ENCODE measurements around the gene FAM98C. TPM values are rescaled to one million over a fixed set of nuclear protein-coding genes. Genes with fewer than 3 reads are reported as not detected.
A peak's percentile ranks its signal among the peaks of the same experiment; 100 is the strongest.
"Not testable (repeated sequence)": the region's sequence is repeated elsewhere in the genome, so short reads cannot be mapped to it uniquely, and the experiment has no call there.

FAM98C gene
- total and polyA plus RNA-seq, 9 donors: 7.8 to 23.7 (median 18.8) TPM

DNA sequence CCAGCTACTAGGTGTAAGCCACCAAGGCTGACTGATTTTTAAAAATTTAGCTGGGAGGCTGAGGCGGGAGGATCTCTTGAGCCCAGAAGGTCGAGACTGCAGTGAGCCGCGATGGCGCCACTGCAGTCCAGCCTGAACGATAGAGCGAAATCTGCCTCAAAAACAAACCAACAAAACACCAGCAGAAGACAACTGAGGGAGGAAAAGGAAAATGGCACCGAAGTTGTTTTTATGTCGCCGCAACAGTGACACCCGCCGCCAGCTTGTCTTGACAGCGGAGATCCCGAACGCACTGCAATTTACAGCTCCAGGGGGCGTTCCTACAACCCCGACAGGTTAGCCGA is 298 bp upstream of the FAM98C start:
- Histone ChIP-seq H3K36me3 (no peaks in the 10 kb centered on the region), H3K9me3 (no peaks in the 10 kb centered on the region), H3K27me3 (no peaks in the 10 kb centered on the region), H3K4me1 (ENCODE audit: insufficient read depth) (no peaks in the 10 kb centered on the region), H3K4me3 (peak overlapping the region; percentile 82), H3K27ac (no peak overlapping the region)
- WGBS, 3 donors: 1 to 3% (median 2%) methylated on average over 18 of the region's 18 CpGs
- TF ChIP-seq POLR2A (IDR thresholded peaks at IDR 0.05): no peak
- no peak for TF ChIP-seq EP300 (IDR thresholded peaks at IDR 0.05)
- TF ChIP-seq, protein P1, sequence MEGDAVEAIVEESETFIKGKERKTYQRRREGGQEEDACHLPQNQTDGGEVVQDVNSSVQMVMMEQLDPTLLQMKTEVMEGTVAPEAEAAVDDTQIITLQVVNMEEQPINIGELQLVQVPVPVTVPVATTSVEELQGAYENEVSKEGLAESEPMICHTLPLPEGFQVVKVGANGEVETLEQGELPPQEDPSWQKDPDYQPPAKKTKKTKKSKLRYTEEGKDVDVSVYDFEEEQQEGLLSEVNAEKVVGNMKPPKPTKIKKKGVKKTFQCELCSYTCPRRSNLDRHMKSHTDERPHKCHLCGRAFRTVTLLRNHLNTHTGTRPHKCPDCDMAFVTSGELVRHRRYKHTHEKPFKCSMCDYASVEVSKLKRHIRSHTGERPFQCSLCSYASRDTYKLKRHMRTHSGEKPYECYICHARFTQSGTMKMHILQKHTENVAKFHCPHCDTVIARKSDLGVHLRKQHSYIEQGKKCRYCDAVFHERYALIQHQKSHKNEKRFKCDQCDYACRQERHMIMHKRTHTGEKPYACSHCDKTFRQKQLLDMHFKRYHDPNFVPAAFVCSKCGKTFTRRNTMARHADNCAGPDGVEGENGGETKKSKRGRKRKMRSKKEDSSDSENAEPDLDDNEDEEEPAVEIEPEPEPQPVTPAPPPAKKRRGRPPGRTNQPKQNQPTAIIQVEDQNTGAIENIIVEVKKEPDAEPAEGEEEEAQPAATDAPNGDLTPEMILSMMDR (IDR thresholded peaks at IDR 0.05): no peak
- DNase-seq: no peak
- intact Hi-C loops (cut with DNase I): loop anchor here in 3 of 4 donors (5.0 to 10.0 kb wide), 5 partner anchors 222 to 530 kb away; partner anchors contain the start of genes CCER2 (in 1 of the 3), MRPS12 (in 1 of the 3) and SARS2 (in 1 of the 3)

DNA sequence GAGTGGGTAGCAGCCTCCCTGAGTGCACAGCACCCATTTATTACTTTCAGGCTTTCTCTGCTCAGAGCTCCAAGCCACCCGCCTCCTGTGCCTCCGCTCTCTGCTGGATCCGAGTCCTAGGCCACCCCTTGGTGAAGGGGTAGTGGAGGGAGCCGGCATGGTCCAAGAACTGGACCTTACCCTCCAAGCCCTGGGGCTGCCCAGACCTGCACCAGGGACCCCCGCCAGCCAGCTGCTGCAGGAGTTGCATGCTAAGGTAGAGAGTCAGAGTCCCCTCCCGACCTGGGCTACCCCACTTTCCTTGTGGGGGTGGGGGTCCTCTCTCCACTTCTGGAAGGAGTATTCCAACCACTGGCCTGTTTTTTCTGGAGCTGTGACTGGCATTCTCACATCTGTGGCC is 2.0 kb downstream of the FAM98C start:
- no peaks in the 10 kb centered on the region for H3K4me1 ChIP-seq (ENCODE audit: insufficient read depth)
- intact Hi-C loops (cut with DNase I): loop anchor here in 3 of 4 donors (5.0 to 10.0 kb wide), 5 partner anchors 220 to 527 kb away; partner anchors contain the start of genes CCER2 (in 1 of the 3), MRPS12 (in 1 of the 3) and SARS2 (in 1 of the 3)
- DNase-seq: no peak
- WGBS, 3 donors: 83 to 94% (median 88%) methylated on average over 6 of the region's 6 CpGs
- no peak overlapping the region for H3K4me3 ChIP-seq
- no peak overlapping the region for H3K27ac ChIP-seq
- TF ChIP-seq POLR2A (IDR thresholded peaks at IDR 0.05): no peak
- TF ChIP-seq EP300 (IDR thresholded peaks at IDR 0.05): no peak
- TF ChIP-seq, protein P1 (IDR thresholded peaks at IDR 0.05): no peak
- no peaks in the 10 kb centered on the region for H3K9me3 ChIP-seq
- no peaks in the 10 kb centered on the region for H3K36me3 ChIP-seq
- no peaks in the 10 kb centered on the region for H3K27me3 ChIP-seq

DNA sequence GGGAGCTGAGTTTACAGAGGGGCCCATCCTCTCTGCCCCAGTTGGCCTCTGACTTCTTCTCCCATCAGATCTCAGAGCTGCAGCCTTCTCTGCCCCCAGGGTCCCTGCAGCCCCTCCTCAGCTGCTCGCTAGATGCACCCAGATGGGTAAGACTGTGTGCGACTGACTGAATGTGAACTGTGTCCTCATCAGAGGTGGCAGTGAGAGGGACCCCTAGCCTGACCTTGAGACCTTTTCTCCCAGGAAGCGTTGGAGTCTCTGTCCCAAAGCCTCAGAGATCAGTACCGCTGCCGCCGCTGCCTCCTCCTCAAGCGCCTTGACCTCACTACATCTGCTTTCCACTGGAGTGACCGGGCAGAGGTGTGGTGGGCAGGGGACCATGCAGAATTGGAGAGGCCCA is 2.4 kb downstream of the FAM98C start:
- TF ChIP-seq, protein P1 (IDR thresholded peaks at IDR 0.05): no peak
- no peak for TF ChIP-seq POLR2A (IDR thresholded peaks at IDR 0.05)
- no peak for TF ChIP-seq EP300 (IDR thresholded peaks at IDR 0.05)
- H3K27me3 ChIP-seq: no peaks in the 10 kb centered on the region
- 86 to 88% (median 88%) methylated on average over 8 of the region's 8 CpGs for WGBS, 3 donors
- no peaks in the 10 kb centered on the region for H3K4me1 ChIP-seq (ENCODE audit: insufficient read depth)
- H3K36me3 ChIP-seq: no peaks in the 10 kb centered on the region
- H3K9me3 ChIP-seq: no peaks in the 10 kb centered on the region
- intact Hi-C loops (cut with DNase I): loop anchor here in 3 of 4 donors (10.0 kb wide), 4 partner anchors 220 to 520 kb away; partner anchors contain the start of gene CCER2 (in 1 of the 3)
- no peak overlapping the region for H3K27ac ChIP-seq
- no peak for DNase-seq
- no peak overlapping the region for H3K4me3 ChIP-seq

DNA sequence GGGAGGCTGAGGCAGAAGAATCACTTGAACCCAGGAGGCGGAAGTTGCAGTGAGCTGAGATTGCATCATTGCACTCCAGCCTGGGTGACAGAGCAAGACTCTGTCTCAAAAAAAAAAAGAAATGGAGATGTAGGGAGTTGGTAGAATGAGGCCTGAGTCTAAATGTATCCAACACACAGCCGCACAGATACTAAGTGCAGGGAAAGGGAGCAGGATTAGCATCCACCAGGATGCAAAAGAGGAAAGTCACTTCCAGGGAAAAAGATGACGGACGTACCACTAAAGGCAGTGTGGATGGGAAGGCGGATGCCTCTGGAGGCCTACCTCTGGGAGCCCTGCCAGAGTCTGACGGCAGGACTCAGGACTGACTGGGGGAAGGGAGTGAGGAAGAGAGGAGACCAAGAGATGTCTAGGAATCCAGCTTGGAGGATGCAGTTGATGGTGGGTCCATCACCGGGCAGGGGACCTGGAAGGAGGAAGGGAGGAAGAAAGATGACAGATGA is 6.8 kb downstream of the FAM98C start:
- DNase-seq: peak in 4 of 5 donors; percentile 31 to 49 (median 35)
- no peak for TF ChIP-seq EP300 (IDR thresholded peaks at IDR 0.05)
- no peaks in the 10 kb centered on the region for H3K27me3 ChIP-seq
- 33 to 36% (median 35%) methylated on average over 7 of the region's 7 CpGs for WGBS, 3 donors
- H3K27ac ChIP-seq: no peak overlapping the region
- no peak overlapping the region for H3K4me3 ChIP-seq
- intact Hi-C loops (cut with DNase I): loop anchor here in 3 of 4 donors (10.0 kb wide), 4 partner anchors 215 to 515 kb away; partner anchors contain the start of gene CCER2 (in 1 of the 3)
- H3K36me3 ChIP-seq: no peaks in the 10 kb centered on the region
- no peaks in the 10 kb centered on the region for H3K9me3 ChIP-seq
- no peaks in the 10 kb centered on the region for H3K4me1 ChIP-seq (ENCODE audit: insufficient read depth)

DNA sequence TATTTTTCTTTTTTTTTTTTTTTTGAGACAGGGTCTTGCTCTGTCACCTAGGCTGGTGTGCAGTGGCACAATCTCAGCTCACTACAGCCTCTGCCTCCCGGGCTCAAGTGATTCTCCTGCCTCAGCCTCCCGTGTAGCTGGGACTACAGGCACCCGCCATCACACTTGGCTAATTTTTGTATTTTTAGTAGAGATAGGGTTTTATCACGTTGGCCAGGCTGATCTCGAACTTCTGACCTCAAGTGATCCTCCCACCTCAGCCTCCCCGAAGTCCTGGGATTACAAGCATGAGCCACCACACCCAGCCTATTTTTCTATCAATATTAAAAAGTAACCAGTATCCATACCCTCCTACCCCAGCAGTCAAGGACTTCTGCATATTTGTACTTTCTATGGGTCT is 7.5 kb downstream of the FAM98C start:
- H3K27me3 ChIP-seq; intact Hi-C loops (cut with DNase I); DNase-seq; H3K4me1 ChIP-seq (ENCODE audit: insufficient read depth); H3K9me3 ChIP-seq; H3K4me3 ChIP-seq; H3K36me3 ChIP-seq; H3K27ac ChIP-seq: not testable (repeated sequence)
- WGBS, 3 donors: 37 to 52% (median 40%) methylated on average over 6 of the region's 6 CpGs
